HG03558 (cell line): Measurements from ENCODE around the gene LRMDA.
"Not testable (repeated sequence)": the region's sequence is repeated elsewhere in the genome, so short reads cannot be mapped to it uniquely, and the experiment has no call there.

Source experiments
- ATAC-seq: cut with Tn5 transposase; IDR thresholded peaks from one replicate; pipeline ENCODE4 v1.9.1; 2021; ENCODE audit warnings: moderate number of reproducible peaks; ENCODE audit not compliant: unreplicated experiment; ENCODE audit errors: extremely low read depth

The LRMDA gene

DNA sequence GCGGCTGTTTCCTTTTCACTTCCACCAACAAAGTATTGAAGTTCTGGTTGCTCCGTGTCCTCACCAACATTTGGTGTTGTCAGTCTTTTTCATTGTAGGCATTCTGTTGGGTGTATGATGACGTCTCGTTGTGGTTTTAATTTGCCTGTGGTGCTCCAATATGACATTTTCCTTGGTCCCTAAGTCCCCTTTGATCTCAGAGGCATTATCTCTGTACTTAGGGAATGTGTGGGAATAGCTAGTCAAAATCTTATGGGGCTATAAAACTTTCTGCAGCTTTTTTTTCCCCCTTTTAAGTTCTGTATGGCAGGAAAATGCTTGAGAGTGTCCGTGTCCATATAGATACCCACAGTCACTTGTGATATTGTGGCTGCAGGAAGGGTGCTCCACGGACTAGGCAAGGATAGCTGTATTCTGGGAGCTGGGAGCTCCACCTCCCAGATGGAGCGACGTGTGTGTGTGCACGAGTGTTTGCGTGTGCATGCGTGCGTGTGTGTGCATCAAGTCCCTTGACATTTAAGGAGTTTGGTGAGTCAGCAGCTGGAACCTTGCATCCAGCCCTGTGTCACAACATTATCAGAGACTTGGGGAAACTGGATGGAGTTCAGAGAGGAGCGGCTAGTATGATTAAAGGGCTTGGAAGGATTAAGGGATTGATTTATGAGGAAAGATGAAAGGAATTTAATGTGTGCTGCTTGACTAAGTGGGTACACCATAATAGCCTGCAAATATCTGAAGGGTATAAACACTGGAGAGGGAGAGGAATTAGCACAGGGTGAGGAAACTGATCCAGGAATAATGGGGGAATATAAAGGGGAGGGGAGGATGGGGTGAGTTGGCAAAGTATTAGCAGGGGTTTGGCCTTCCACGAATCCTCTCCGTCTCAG is 66.8 kb downstream of the LRMDA start:
- no peak for ATAC-seq

DNA sequence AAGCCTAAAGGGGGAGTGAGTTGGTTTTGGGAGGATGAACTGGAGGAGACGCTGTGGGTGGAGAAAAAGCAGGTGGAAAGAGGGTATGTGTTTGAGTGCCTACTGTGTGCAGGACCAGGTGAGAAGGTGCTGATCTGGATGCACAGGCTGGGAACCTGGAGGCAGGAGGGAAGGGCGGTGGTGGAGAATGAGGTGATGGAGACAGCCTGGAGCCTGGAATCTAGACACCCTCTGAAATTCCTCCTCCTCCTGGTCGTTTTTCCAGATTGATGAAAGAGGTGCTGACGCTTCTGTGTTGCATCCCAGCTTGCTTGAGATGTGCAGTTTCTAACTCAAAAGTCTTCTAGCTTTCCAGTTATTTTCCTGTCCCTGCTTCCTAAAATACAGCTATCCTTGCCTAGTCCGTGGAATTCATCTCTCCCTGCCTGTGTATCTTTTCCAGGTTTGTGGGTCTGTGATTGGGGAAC is 67.5 kb downstream of the LRMDA start:
- no peak for ATAC-seq

DNA sequence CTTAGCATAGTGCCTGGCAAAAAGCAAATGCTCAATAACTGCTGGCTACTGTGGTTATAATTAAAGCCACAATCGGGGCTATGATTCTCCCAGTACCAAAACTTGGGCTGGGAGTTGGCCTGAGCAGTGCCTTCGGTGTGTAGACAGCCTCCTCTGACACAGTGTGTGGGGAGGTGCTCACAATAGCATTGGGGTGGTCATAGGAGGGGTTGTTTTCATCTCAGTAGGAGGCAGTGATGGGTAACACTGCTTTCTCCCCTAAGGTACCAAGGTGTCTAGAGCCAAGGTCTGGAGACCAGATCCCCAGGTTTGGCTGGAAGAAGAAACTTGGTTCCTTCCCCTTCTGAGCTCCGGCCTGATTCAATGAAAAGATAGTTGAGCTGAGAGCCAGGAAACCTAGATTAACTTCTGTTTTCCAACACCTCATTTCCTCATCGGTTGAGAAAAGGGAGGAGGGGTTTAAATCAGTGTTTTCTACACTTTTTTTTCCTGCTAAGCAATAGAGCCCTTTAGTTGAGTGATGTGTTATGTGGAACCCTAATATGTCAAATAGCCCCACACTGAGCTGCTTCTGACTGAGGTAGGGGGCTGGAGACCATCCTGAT is 68.2 kb downstream of the LRMDA start:
- no peak for ATAC-seq

DNA sequence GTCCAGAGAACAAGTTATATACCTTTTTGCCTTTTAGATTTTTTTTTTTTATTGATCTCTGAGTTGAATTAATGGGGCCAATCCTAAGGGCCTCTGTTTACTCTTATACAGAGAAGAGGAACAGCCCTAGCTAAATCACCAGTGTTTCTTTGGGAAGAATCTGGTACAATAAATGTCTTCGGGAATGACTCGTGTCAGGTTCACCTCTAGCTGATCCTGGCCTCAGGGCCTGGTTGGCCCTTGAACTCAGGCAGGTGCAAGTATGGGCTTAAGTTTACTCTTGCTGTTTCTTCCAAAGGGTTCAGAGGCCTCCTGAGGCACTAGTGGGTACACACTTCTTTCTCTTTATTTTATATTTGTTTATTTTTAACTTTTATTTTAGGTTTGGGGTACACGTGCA is 71.0 kb downstream of the LRMDA start:
- ATAC-seq = no peak

DNA sequence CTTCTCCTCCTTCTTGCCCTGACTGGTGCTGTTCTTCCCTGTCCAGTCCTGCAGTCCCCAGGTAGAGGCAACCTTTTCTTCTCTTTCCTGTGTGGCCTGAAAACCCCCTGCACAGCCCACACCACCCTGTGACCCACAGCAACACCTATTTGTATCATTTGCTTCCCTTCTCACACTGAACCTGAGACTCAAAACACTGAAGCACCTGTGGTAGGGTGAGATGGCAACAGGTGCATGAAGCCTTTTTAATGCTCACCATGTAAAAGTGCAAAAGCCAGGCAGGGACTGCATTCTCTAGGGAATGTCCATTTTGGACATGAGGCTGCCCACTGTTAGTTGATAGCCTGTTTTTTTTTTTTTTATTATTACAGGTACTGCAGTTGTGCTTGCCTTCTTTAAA is 71.4 kb downstream of the LRMDA start:
- ATAC-seq = no peak

DNA sequence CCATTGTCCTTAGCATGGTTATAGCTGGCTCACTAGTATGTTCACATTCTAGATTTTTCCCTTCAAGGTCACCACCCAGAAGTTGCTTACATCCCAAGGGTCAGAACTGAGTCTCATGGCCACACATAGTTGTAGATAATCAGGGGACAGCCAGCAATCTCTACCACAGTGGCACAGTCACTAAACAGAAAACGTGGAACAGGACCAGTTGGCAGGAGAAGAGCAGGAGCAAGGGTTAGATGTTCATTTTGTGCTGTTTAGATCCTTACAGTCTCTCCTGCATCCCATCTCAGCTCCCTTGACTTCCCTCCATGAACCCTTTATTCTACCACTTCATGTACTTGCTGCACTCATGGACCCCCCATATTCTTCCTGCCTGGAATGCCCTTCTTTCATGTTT is 73.9 kb downstream of the LRMDA start:
- ATAC-seq = no peak

DNA sequence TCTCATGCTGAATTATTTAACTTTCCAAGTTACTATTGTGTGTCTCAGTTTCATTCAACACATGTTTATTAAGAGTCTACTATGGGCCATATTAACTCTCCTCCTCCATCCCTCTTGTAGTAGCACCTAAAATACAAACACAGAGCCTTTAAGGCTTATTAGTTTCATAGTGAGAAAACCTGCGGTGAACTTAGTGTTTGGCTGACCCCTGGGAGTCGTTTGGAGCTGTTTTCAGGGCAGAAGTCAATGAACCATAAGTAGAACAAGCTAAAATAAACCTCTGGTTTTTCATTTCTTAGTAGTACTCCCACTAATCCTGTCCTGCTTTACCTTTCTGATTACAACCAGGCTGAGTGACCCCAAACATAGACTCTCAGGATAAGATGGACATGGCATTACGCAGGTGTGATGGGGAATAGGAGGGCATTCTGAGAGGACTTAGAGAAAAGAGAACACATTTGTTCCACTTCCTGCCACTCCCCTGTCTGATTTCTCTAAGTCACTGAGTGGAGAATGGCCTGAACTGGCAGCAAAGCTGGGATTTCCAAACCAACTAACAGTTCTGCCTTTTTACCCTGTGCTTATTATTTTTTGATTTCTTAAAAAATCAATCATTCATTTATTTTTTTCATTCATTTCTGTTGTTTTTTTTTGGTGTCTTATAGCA is 74.5 kb downstream of the LRMDA start:
- ATAC-seq = no peak

DNA sequence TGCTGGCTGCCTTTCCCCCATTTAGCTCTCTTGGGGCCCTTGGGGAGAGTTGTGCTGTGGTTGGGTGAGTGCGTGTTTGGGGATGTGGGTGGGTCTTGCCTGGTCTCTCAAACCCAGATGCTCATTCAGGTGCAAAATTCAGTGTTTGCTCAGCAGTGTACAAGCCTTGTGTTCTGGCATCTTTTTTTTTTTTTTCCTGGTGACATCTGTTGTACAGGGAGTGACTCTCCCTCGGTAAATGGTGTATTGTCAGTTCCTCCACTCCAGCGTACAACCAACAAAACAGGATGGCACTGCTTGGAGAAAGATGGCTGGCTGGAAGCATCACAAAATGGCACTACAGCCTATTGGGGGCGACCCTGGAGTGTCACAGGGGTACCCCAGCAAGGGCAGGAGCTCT is 75.5 kb downstream of the LRMDA start:
- no peak for ATAC-seq

DNA sequence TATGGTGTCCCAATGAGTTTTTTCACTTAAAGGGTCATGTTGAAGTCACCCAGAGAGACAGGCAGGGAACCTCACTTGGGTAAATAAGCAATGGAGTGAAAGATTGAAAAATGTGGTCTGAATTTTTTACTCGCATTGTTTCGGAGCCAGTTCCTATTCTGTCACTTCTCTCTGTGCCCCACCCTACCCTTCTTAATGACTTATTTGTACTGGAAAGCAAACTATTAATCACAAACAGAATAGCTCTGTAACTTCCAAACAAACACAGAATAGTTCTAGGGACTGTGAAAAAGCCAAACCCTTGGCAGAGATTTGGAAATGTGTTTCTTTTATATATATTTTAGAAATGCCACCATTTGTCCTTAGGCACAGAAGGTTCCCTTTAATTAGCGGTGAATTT is 76.0 kb downstream of the LRMDA start:
- ATAC-seq = no peak

DNA sequence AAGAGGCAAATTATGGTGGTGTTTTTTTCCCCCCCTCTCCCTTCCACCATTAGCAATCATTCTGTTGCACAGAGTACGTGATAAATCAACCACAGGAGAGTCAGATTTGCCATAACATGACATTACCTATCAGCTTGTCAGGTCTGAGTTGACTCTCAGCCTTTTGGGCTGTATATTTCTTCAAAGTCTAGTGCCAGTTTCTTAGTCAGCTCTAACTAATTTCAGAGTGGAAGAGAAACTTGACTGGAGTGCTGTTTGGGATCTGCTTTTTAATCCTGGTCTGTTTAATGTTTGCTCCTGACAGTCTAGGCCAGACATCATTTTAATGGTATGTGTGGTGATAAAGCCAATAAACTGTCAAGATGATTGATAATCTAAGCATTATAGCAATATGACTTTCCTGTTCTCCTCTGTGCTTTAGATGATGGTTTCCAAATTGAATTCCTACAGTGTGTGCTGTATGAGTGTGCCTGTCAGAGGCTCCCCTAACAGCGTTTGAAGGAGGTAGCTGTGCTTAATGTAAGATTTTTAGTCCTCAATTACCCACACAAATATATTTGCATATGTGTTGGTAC is 76.9 kb downstream of the LRMDA start:
- ATAC-seq = no peak

DNA sequence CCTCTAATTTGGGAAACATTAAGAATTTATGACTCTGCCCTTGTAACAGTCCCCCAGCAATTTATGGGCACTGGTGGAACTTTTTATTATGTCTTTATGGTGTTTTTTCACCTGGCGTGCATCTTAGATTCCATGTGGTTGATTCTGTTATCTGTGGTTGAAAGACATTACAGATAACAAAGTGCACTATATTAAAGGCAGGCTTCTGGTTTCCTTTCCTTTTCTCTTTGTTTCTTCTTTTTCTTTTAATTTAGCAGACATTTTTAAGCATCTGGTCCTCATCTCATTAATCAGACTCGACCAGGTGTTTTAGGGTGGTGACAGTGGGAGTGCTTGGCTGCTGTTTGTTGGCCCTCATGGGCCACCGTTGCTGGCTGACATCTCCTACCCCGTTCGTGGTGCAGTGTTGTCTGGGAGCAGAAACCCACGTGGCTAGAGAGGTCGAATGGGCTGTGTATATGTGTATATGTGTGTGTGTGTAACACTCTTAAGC is 77.4 kb downstream of the LRMDA start:
- ATAC-seq = no peak

DNA sequence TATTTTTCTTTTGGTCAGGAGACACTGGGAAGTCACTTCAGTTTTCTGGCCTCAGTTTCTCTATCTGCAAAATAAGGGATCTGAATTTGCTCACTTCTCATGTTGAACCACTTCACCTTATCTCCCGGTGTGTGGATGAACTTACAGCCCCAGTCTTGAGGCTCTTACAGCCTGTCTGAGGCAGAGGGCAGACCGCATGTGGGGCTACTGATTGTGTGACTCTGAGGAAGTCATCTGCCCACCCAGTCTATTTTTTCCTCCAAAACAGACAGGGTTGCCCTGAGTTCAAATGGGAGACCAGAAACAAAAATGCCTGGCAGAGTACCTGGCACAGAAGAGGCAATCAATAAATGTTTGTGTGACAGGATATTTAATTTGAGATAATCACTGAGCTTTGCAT is 78.3 kb downstream of the LRMDA start:
- no peak for ATAC-seq

DNA sequence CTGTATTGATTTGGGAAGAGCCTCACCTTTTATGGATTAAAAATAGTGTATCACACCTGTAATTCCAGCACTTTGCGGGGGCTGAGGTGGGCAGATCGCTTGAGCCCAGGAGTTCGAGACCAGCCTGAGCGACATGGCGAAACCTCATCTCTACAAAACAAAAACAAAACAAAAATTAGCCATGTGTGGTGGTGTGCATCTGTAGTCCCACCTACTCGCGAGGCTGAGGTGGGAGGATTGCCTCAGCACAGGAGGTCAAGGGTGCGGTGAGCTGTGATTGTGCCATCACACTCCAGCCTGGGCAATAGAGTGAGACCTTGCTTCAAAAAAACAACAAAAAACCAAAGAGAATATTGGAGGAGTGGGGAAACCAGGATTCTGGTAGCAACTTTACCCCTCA is 79.6 kb downstream of the LRMDA start:
- no peak for ATAC-seq

DNA sequence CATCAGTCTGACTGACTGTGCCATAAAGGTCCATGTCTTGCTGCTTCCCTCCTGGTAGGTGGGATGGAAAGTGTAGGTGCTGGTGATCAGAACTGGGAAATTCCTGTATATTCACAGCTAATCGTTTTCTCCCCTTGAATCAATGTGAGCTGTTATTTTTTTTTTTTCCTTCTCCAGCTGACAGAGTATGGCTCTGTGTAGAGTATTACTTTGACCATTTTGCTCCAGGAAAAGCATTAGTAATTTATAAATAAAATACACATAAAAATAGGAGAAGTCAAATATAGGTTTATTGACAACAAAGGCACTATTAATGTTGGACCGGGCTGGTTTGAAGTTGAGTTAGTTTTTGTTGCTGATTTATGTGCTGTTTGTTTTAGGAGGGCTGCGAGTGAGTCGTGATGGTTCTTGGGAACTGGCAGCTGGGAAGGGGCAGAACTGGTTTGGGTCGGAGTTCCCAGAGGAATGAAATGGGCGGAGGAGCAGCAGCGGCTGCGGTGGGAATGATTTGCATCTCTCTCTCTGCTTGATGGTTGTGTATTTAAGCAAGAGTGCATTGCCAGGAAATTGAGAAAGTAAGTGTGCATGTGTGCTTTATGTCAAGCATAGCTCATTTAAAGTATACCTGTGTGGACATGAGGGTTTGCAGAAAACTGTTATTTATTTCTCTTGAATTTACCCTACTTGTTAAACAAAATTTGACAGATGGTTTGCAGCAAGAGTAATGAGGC is 80.9 kb downstream of the LRMDA start:
- ATAC-seq = no peak

DNA sequence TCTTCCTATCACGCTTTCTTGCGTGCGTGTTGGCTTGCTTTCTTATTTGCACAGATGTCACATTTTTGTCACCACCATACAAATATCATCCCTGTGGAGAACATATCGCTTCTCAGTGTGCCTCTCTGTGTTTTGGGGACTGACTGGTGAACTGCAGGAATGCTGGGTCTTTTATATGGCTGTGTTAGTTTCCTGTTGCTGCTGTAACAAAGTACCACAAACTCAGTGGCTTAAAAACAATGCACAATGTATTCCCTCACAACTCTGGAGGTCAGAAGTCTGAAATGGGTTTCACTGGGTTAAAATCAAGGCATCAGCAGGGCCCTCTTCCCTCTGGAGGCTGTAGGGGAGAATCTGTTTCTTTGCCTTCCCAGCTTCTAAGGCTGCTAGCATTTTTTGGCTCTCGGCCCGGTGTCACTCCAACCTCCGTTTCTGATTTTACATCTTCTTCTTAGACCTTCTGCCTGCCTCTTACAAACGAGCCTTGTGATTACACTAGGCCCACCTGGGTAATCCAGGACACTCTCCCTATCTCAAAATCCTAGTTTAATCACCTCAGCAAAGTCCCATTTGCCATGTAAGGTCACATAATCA is 82.0 kb downstream of the LRMDA start:
- no peak for ATAC-seq

DNA sequence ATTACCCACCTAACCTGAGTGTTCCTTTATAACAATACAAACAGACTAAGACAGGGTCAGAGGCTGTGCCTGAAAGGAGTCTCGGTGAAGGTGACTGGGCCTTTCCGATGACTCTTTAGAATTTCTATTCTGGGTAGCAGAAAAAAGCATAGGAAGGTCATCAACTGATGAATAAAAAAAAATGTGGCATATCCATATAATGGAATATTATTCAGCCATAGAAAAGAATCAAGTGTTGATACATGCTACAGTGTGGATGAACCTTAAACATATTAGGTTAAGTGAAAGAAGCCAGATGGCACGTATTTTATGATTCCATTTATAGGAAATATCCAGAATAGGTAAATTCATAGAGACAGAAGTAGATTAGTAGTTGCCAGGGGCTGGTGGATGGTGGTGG is 83.4 kb downstream of the LRMDA start:
- no peak for ATAC-seq

DNA sequence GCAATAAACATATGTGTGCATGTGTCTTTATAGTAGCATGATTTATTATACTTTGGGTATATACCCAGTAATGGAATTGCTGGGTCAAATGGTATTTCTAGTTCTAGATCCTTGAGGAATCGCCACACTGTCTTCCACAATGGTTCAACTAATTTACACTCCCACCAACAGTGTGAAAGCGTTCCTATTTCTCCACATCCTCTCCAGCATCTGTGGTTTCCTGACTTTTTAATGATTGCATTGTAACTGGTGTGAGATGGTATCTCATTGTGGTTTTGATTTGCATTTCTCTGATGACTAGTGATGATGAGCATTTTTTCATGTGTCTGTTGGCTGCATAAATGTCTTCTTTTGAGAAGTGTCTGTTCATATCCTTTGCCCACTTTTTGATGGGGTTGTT is 84.7 kb downstream of the LRMDA start:
- not testable (repeated sequence) for ATAC-seq

DNA sequence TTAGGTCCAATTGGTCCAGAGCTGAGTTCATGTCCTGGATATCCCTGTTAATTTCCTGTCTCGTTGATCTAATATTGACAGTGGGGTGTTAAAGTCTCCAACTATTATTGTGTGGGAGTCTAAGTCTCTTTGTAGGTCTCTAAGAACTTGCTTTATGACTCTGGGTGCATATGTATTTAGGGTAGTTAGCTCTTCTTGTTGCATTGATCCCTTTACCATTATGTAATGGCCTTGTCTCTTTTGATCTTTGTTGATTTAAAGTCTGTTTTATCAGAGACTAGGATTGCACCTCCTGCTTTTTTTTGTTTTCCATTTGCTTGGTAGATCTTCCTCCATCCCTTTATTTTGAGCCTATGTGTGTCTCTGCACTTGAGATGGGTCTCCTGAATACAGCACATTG is 87.8 kb downstream of the LRMDA start:
- not testable (repeated sequence) for ATAC-seq

DNA sequence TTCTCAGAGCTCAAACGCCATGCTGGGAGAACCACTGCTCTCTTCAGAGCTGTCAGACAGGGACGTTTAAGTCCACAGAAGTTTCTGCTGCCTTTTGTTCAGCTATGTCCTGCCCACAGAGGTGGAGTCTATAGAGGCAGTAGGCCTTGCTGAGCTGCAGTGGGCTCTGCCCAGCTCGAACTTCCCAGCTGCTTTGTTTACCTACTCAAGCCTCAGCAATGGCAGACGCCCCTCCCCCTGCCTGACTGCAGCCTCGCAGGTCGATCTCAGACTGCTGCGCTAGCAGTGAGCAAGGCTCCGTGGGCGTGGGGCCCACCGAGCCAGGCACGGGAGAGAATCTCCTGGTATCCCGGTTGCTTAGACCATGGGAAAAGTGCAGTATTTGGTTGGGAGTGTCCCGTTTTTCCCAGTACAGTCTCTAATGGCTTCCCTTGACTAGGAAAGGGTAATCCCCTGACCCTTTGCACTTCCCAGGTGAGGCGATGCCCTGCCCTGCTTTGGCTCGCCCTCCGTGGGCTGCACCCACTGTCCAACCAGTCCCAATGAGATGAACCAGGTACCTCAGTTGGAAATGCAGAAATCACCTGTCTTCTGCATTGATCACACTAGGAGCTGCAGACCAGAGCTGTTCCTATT is 89.9 kb downstream of the LRMDA start:
- ATAC-seq = not testable (repeated sequence)
